ENCODE results near the gene CR1L. TPM values are rescaled to one million over a fixed set of nuclear protein-coding genes. Genes with fewer than 3 reads are reported as not detected.
"Not testable (repeated sequence)": the region's sequence is repeated elsewhere in the genome, so short reads cannot be mapped to it uniquely, and the experiment has no call there.

The CR1L gene
- total RNA-seq, 1 donor, result not detected

DNA sequence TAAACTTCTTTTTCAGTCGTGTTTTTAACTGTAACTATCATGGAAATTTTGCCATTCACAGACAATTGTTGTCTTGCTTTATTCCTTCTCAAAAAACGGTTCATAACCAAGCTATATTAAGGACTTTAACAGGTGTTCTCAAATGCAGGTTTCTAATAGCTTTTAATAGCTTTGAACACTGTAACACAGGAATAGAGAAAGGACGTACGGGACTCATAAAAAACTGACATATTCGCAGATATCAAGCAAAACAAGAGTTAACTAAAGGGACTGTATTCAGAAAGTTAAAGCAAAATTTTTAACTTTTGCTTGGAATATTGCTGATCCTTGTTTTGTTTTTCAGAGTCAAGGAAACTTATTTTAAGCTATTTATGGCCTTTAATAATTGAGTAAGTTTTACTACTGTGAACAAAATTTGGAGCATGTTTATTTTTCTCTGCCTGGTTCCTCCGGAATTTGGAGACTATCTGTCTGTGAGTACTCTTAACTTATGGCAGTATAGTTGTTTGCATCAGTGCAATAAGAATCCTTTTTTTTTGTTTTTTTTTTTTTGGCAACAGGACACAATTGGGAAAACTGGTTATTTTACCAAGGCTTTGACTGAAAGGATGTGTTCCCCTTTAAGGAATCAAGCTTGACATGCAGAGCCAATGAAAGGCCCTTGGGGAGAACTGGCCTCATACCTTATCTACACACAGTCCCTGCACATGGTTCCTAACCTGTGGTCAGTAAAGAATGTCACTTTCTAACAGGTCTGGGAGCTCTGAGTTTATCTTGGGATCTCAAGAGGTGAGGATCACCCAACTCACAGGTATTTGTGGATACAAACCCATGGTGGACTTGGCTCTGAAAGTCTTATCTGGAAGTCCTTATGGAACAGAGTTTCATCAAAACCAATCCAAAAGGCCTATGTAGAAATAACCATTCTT lies 101.2 kb downstream of the CR1L start:
- no peak for TF ChIP-seq CTCF (IDR thresholded peaks at IDR 0.05; ENCODE audit: insufficient read depth, low read depth, low read length)
- no peak for DNase-seq (ENCODE audit: low read depth)

DNA sequence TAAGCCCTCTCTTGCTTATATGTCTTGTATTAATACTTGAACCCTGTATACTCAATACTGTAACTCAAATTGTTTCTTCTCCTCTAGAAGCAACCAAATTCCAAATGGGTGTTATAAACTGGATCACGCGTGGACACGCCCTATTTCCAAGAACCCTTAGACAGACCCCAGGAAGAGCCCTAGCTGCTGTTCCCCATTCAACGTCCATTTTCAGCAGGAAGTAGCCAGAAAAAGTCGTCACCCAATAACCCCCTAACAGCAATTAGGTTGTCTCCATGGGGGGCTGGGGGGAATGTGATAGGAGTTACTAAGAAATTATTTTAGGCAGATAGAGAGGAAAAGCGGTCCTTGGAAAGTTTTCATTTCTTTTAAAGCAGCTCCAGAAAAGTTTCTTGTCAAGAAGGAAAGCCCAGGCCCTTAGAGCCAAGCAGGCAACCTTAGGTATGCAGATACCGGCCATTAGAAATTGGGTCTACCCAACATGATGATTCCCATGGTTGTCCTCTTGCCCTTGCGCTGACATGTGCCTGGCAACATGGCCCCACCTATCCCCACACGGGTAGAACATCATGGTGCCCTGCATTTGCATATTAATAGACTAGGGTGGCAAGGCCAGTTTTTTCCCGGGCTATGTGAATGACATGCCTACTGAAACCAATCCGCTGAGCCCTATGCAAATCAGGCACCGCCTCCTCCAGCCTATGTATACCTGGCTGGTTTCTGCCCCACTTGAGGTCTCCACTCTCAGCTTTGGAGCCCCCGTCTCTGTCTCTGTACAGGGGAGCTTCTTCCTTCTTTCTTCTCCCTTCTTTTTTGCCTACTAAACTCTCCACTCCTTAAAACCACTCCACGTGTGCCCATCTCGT lies 102.9 kb downstream of the CR1L start:
- TF ChIP-seq CTCF (IDR thresholded peaks at IDR 0.05; ENCODE audit: insufficient read depth, low read depth, low read length), result no peak
- no peak for DNase-seq (ENCODE audit: low read depth)
- H3K4me3 ChIP-seq (ENCODE audit: low read depth, low read length), result no peak overlapping the region

More for the DNA sequence above, 101.2 kb downstream of the CR1L start:
- no peak overlapping the region for H3K4me3 ChIP-seq (ENCODE audit: low read depth, low read length)

GRCh38 chr1:207748737-207749528 lies 104.0 kb downstream of the CR1L start:
- H3K4me3 ChIP-seq (ENCODE audit: low read depth, low read length), result no peak overlapping the region
- TF ChIP-seq CTCF (IDR thresholded peaks at IDR 0.05; ENCODE audit: insufficient read depth, low read depth, low read length), result no peak

GRCh38 chr1:207750631-207751305 lies 105.8 kb downstream of the CR1L start:
- no peak for DNase-seq (ENCODE audit: low read depth)
- no peak for TF ChIP-seq CTCF (IDR thresholded peaks at IDR 0.05; ENCODE audit: insufficient read depth, low read depth, low read length)
- H3K4me3 ChIP-seq (ENCODE audit: low read depth, low read length), result peak overlapping the region; percentile 95

More at GRCh38 chr1:207748737-207749528, 104.0 kb downstream of the CR1L start:
- DNase-seq (ENCODE audit: low read depth), result no peak

GRCh38 chr1:207751463-207751789 lies 106.5 kb downstream of the CR1L start:
- H3K4me3 ChIP-seq (ENCODE audit: low read depth, low read length), result peak overlapping the region; percentile 95
- DNase-seq (ENCODE audit: low read depth), result not testable (repeated sequence)

DNA sequence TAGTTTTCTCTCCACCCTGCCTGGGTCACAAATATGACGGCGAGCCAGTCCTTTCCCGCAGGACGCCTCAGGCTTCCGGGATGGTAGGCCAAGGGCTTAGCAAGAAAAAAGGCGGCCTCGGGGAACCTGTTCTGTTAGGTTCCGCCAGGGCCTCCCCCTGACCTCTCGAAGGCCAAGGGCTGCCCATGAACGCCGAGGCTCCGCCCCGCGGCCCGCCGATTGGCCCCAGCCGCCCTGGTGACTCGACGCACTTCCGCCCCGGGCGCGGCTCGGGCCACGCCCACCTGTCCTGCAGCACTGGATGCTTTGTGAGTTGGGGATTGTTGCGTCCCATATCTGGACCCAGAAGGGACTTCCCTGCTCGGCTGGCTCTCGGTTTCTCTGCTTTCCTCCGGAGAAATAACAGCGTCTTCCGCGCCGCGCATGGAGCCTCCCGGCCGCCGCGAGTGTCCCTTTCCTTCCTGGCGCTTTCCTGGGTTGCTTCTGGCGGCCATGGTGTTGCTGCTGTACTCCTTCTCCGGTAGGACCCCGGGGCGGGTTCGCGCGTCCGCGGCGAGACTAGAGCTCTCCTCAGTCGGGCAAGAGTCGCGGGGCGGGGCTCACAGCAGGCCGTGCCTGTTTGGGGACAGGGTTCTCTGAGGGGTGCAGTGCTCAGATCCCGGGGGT lies 107.0 kb downstream of the CR1L start, which contains the start of gene CD46:
CD46 (plus strand) TSS at position 265 of the 666 bp plus-strand sequence; CDS start at position 424, 159 bp downstream.
- TF ChIP-seq CTCF (IDR thresholded peaks at IDR 0.05; ENCODE audit: insufficient read depth, low read depth, low read length), result no peak

More for the DNA sequence above, 107.0 kb downstream of the CR1L start, which contains the start of gene CD46:
- H3K4me3 ChIP-seq (ENCODE audit: low read depth, low read length), result peak within 1 kb of the TSS; percentile 95
- DNase-seq (ENCODE audit: low read depth), result peak; percentile 91

Data from fibroblast of villous mesenchyme (primary cell).